A673 (cell line): Measurements from ENCODE around the gene ARMH3.

Experiments
- CTCF ChIP-seq: fragments of 300-800, 200-600 bp; sonication (generic); conservative IDR thresholded peaks from 2 replicates; pipeline ENCODE4 v1.5.1; 2017; ENCODE audit warnings: low read depth, mild to moderate bottlenecking, antibody characterized with exemption, low read length, moderate library complexity, mixed read lengths
- EZH2 ChIP-seq: fragments of 200-600 bp; sonication (generic); IDR thresholded peaks from 2 replicates; pipeline ENCODE4 v1.6.1; 2017; ENCODE audit warnings: borderline replicate concordance, low read depth, mild to moderate bottlenecking, mixed read lengths, antibody characterized with exemption, low read length; ENCODE audit not compliant: poor library complexity, severe bottlenecking

GRCh38 chr10:102090772-102091171 lies 34.8 kb upstream of the ARMH3 start:
- TF ChIP-seq EZH2 (no peak), CTCF (no peak)
